Kidney (tissue), 14 donors: ENCODE data around the gene EEPD1. TPM values are rescaled to one million over a fixed set of nuclear protein-coding genes. Genes with fewer than 3 reads are reported as not detected.

Source experiments
- DNase-seq, 5 donors: peaks; one replicate each; pipeline ENCODE4 v3.0.0-alpha.2; 2013 to 2020
- FAIRE-seq: peaks from 2 replicates; lab custom pipeline; 2012; peaks lifted over from hg19 to GRCh38; lab: Jason Lieb, UNC
- H3K27ac ChIP-seq, 2 donors: one replicate each; pipeline ENCODE4 v1.7.0; 2013; ENCODE audit warnings: low read depth in 2 of 2, low read length in 2 of 2, inconsistent platforms in 1 of 2
- H3K27me3 ChIP-seq: one replicate; pipeline ENCODE4 v1.7.1; 2013; ENCODE audit warnings: low read length, inconsistent platforms; ENCODE audit not compliant: control insufficient read depth, insufficient read depth
- H3K36me3 ChIP-seq, 3 donors: one replicate each; pipeline versions ENCODE4 v1.7.0 to v1.7.1; 2013; ENCODE audit warnings: low read length in 3 of 3, control low read depth in 1 of 3, inconsistent platforms in 1 of 3; ENCODE audit not compliant: insufficient read depth in 3 of 3, control insufficient read depth in 2 of 3
- H3K4me1 ChIP-seq, 3 donors: one replicate each; pipeline versions ENCODE4 v1.7.0 to v1.7.1; 2013; ENCODE audit warnings: low read length in 3 of 3, inconsistent platforms in 1 of 3, low read depth in 1 of 3; ENCODE audit not compliant: control insufficient read depth in 2 of 3, insufficient read depth in 2 of 3
- H3K4me3 ChIP-seq, 3 donors: one replicate each; pipeline versions ENCODE4 v1.7.0 to v1.8.1; 2013; ENCODE audit warnings: low read length in 3 of 3, control low read depth in 1 of 3, inconsistent platforms in 1 of 3
- H3K9ac ChIP-seq, 3 donors: one replicate each; pipeline versions ENCODE4 v1.7.0 to v1.7.1; 2013; ENCODE audit warnings: low read length in 3 of 3, control low read depth in 1 of 3, inconsistent platforms in 1 of 3
- H3K9me3 ChIP-seq, 3 donors: one replicate each; pipeline versions ENCODE4 v1.7.0 to v1.7.1; 2013; ENCODE audit warnings: low read length in 3 of 3, control low read depth in 1 of 3, inconsistent platforms in 1 of 3; ENCODE audit not compliant: control insufficient read depth in 2 of 3, insufficient read depth in 1 of 3
- CTCF ChIP-seq: IDR thresholded peaks from 3 replicates; pipeline ENCODE4 v1.5.1; 2012; ENCODE audit warnings: mild to moderate bottlenecking, moderate library complexity, borderline replicate concordance; ENCODE audit not compliant: insufficient read depth; ENCODE audit errors: extremely low read depth
- intact Hi-C: fragments of 100-400 bp; cut with DNase I; formaldehyde crosslinking; loops from one replicate; pipeline ENCODE4 v1.11.1; 2022
- polyA plus RNA-seq: library from polyadenylated mRNA; stranded (reverse); fragments of 350-450 nt; fragmentation: Illumina TruSeq; extraction: RNeasy Lipid Tissue Mini Kit (QIAGEN cat#74804); gene quantifications from one replicate; pipeline ENCODE4 v1.2.3, GENCODE V29; 2014; ENCODE audit warnings: low read depth, low replicate concordance; ENCODE audit not compliant: insufficient read depth
- total RNA-seq: library from RNA; stranded (reverse); fragmentation: NEBNext Ultra II Directional; extraction: Animal tissue kit (Norgen Biotek cat#: 25700); gene quantifications from one replicate; pipeline ENCODE4 v1.2.1, GENCODE V29; 2021
- donor health status: control.
- donor health status: control.
- donor health status: control.
- donor health status: control.
- donor health status: control.
- donor health status: DM: yes; HTN: yes; CAD: no.
- donor health status: Normal renal cell carcinoma (clear cell type).

The EEPD1 gene
- total and polyA plus RNA-seq, 2 donors from 2014 or later, result 6.3 to 6.4 TPM

- no peak for FAIRE-seq
- TF ChIP-seq CTCF, result no peak
- intact Hi-C loops, result no loop called here
- no peaks in the 10 kb centered on the region for H3K27me3 ChIP-seq
- H3K27ac ChIP-seq, result no peak overlapping the region
- no peaks in the 10 kb centered on the region for H3K9me3 ChIP-seq
- H3K36me3 ChIP-seq, result peaks cover 0 to 2% (median 0%) of the 10 kb centered on the region in 3 donors
- H3K9ac ChIP-seq, result no peak overlapping the region
- H3K4me1 ChIP-seq, result peaks cover 0 to 11% (median 9%) of the 10 kb centered on the region in 3 donors
- no peak overlapping the region for H3K4me3 ChIP-seq
- DNase-seq, result peak in 1 of 5 donors; percentile 40
Observed at GRCh38 chr7:36299823-36300341, 146.8 kb downstream of the EEPD1 start.

GRCh38 chr7:36300696-36301350 is 147.8 kb downstream of the EEPD1 start:
- no peaks in the 10 kb centered on the region for H3K27me3 ChIP-seq
- H3K27ac ChIP-seq, result no peak overlapping the region
- H3K9me3 ChIP-seq, result no peaks in the 10 kb centered on the region
- no peak for TF ChIP-seq CTCF
- H3K9ac ChIP-seq, result no peak overlapping the region
- intact Hi-C loops, result no loop called here
- H3K4me3 ChIP-seq, result no peak overlapping the region
- FAIRE-seq (no peak), DNase-seq (peak in 1 of 5 donors; percentile 78)
- H3K36me3 ChIP-seq, result peaks cover 0 to 2% (median 0%) of the 10 kb centered on the region in 3 donors
- peaks cover 0 to 11% (median 9%) of the 10 kb centered on the region in 3 donors for H3K4me1 ChIP-seq

- FAIRE-seq (no peak), DNase-seq (peak in 1 of 5 donors; percentile 52)
- Histone ChIP-seq H3K4me1 (peaks cover 0 to 11% (median 9%) of the 10 kb centered on the region in 3 donors), H3K36me3 (no peaks in the 10 kb centered on the region), H3K27ac (no peak overlapping the region), H3K4me3 (no peak overlapping the region), H3K9me3 (no peaks in the 10 kb centered on the region), H3K9ac (no peak overlapping the region), H3K27me3 (no peaks in the 10 kb centered on the region)
- no peak for TF ChIP-seq CTCF
- intact Hi-C loops, result no loop called here
Observed at GRCh38 chr7:36301914-36302771, 149.1 kb downstream of the EEPD1 start.
